NCI-H2107 (cell line): Measurements from ENCODE around the gene PRKN.

Experiments used
- DNase-seq: peaks from one replicate; lab custom pipeline; 2025; lab: John Stamatoyannopoulos, UW

Gene PRKN

DNA sequence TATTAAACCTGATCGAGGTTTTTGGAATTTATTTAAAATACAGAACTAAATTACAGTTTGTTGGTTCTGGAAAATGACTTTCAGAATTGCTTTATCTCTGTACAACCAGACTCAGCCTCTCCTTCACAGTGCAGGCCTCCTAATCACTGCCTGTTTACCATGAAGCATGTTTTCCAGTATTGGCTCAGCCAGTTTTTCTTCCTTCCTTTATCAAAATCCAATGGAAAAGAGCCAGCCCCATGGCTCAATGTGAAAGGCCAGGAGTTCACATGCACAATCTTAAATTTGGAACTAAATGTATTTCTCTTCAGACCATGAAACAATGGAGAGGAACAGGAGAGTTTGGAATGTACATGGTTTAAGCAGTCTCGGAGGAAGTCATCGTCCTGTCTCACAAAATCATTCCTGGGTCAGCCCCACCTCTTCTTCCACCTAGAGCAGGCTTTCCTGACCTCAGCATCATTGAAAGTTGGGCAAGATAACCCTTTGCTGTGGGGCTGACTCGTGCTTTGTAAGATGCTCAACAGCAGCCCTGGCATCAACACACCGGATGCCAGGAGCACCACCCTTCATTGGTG lies 772.8 kb downstream of the PRKN start:
- DNase-seq = no peak

- no peak for DNase-seq
Observed at GRCh38 chr6:161954077-161954476, 773.5 kb downstream of the PRKN start.

DNA sequence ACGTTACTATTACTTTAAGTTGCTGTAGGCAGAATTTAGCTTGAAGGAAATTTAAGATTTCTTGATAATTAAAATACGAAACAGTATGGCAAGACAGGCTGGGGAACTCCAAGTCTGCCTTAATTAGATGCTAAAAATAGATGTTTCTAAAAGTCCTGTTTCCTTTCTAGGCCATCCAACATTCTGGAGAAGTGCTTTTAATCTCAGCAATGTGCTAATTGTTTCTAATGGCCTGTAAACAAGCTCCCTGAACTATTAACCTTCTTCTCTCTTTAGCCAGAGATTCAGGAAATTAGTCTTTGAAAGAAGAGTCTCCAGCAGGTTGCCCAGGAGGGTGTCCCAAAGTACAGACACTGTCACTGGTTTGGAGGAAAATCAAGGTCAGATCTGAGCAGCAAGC lies 776.4 kb downstream of the PRKN start:
- DNase-seq = no peak

- DNase-seq = no peak
Observed at GRCh38 chr6:161949531-161949930, 778.0 kb downstream of the PRKN start.

DNA sequence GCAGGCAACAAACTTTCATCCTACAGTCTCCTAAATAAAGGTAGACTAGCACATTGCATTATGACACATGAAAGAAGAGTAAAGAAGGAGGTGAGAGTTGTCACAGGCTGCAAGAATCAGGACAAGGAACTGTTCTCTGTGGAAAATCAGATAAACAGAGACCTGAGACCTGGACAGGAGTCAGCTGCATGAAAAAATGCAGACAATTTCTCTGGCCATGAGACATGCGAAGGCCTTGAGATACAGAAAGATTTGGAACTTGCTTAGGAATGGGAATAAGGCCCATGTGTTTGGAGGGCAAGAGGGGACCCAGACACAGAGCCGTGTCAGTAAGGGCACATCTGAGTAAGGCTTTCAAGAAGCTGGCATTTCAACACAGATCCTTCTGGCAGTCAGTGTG lies 779.1 kb downstream of the PRKN start:
- DNase-seq = no peak

DNA sequence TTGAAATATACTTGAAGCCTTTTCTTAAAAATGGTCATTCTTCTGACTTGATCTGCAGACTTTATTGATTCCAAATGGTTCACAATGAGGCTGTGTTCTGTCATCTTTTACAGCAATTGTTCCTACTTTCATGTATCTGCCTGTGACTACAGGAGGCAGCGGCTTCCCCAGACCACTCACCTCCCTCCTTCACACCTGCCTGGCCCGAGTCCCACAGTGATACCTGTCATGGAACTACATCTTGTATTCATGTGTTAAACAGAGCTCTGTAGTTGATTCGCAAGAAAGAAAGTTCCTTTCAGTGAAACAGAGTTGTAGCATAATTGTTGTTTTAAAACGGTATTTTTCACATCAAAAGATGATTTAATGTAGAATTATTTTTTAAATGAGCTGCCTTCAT lies 780.2 kb downstream of the PRKN start:
- DNase-seq = no peak

DNA sequence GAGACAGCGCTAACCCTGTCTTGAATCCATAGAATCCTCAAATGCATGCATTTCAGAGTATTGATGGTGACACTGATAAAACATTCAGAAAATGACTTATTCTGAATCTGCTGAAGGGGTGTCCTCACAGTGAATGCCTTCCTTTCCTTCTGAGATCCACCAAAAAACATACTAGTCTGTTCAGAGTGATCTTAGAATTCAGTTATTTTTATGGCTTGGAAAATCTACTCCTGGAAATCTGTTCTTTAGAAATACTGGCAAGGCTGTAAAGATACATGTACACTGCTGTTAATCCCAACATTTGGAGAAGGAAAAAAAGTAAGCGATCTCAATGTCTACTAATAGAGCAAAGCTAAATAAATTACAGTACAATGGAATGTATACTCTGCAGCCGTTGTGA lies 781.1 kb downstream of the PRKN start:
- DNase-seq = no peak

DNA sequence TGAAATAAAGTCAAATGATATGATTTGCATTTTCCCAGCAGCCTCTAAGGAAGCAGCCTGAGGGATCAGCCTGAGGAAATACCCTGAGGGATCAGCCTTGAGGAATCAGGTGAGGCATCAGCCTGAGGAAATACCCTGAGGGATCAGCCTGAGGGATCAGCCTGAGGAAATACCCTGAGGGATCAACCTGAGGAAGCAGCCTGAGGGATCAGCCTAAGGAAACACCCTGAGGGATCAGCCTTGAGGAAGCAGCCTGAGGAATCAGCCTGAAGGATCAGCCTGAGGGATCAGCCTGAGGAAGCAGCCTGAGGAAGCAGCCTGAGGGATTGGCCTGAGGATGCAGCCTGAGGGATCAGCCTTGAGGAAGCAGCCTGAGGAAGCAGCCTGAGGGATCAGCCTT lies 784.0 kb downstream of the PRKN start:
- DNase-seq = no peak

GRCh38 chr6:161941565-161941964 lies 786.0 kb downstream of the PRKN start:
- no peak for DNase-seq

- no peak for DNase-seq
Observed at GRCh38 chr6:161940519-161940918, 787.0 kb downstream of the PRKN start.

GRCh38 chr6:161926324-161926723 lies 801.2 kb downstream of the PRKN start:
- no peak for DNase-seq

- no peak for DNase-seq
Observed at GRCh38 chr6:161924516-161925116, 803.0 kb downstream of the PRKN start.

DNA sequence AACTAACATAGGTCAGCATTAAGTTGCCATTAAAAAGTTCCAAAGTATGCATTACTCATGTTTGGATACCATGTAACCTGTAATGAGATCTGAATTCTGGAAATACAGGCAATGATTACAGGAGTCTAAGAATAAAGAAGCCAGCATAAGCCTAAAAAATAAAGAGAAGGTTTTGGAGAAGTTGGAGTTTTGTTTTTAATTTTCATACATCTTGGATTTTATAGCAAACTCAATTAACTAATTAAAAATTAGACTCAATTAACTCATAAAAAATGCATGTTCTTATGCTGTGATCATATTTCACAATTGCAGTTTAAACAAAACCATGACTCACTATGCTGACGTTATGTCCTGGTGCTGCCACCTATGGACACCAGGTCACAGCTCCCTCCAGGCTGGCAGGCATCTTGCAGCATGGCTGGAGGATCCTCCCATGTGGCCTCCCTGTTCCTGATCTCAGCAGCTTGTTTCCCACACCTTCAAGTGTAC lies 804.9 kb downstream of the PRKN start:
- no peak for DNase-seq

DNA sequence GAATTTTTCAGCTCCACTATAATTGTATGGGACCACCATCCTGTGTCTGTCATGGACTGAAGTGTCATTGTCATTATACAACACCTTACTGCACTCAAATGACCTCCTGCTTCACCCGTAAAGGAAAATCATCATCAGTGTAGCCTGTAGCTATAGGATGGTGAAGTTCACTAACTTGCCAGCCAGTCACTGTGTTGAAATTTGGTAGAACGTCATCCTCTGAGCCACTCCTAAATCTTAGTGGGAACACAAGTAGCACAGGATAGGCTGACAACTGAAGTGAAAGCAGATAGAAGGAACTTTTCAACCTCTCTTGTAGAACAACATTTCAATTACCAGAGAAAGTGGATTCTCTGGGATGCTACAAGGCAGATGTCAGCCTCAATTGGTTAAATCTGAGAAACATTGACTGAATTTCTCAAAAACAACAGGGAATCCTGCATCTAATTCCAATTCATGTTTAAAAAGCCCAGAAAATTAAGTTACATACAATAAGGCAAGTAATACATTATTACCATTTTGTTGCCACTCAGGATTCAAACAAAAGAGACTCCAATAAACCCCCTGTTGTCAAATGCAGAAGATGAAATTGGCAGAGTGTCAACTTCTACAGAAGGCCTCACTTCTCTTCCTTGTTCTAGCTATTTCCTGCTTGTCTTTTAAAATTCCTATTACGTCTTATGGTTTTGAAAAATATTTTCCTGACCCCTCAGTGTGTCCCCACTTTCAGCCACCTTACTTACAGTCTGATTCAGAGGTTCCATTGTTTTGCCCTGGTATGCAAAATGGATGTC lies 805.8 kb downstream of the PRKN start:
- DNase-seq = no peak

- no peak for DNase-seq
Observed at GRCh38 chr6:161919691-161920090, 807.9 kb downstream of the PRKN start.

GRCh38 chr6:161918628-161919205 lies 808.8 kb downstream of the PRKN start:
- no peak for DNase-seq

- no peak for DNase-seq
Observed at GRCh38 chr6:161918109-161918531, 809.4 kb downstream of the PRKN start.

DNA sequence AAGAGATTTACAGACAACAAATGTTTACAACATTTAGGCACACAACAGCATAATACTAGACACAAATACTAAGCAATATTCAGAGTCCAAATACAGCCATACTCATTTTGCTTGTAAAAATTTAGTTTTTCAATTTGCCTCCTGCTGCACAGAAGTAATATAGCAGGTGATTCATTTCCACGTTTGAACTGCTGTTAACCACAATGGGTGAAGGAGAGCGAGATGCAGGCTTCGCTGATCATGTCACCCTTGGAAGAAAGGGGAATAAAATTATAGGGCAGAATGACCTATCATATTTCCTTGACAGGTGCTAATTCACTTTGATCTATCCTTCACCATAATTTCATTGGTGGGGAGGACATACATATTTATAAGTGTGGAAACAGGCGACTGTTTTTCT lies 809.9 kb downstream of the PRKN start:
- DNase-seq = no peak

- DNase-seq = no peak
Observed at GRCh38 chr6:161915456-161915964, 812.1 kb downstream of the PRKN start.

DNA sequence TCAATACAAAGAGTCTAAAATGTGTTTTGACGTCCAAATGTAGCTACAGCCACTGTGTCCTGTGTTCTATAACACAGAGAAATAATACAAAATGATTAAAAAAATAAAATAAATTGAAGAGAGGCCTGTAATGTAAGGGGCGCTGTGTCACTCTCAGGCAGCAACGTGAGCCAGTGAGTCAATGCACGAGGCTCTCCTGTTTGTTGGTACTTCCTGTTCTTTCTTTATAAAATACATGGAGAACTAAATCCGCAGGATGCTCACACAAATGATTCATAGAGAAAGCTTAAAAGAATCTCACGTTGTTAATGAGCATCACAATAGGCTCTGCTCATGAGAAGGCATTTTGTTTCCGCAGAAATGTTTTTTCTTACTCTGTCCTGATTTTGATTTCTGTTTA lies 818.7 kb downstream of the PRKN start:
- no peak for DNase-seq

DNA sequence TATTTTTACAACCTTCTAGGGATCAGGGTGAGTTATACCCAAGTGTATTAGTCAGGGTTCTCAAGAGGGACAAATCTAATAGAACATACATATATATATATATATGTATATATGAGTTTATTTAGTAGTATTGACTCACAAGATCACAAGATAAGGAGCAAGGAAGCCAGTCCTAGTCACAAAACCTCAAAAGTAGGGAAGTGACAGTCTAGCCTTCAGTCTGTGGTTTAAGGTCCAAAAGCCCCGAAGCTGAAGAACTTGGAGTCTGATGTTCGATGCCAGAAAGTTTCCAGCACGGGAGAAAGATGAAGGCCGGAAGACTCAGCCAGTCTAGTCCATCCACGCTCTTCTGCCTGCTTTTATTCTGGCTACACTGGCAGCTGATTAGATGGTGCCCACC lies 821.0 kb downstream of the PRKN start:
- no peak for DNase-seq

- no peak for DNase-seq
Observed at GRCh38 chr6:161903584-161904212, 823.9 kb downstream of the PRKN start.
